ENCODE results near the gene EXOC3. TPM values are rescaled to one million over a fixed set of nuclear protein-coding genes. Genes with fewer than 3 reads are reported as not detected.

Gene EXOC3
- total RNA-seq, 1 experiment from 2014 or later, result 31.3 TPM

DNA sequence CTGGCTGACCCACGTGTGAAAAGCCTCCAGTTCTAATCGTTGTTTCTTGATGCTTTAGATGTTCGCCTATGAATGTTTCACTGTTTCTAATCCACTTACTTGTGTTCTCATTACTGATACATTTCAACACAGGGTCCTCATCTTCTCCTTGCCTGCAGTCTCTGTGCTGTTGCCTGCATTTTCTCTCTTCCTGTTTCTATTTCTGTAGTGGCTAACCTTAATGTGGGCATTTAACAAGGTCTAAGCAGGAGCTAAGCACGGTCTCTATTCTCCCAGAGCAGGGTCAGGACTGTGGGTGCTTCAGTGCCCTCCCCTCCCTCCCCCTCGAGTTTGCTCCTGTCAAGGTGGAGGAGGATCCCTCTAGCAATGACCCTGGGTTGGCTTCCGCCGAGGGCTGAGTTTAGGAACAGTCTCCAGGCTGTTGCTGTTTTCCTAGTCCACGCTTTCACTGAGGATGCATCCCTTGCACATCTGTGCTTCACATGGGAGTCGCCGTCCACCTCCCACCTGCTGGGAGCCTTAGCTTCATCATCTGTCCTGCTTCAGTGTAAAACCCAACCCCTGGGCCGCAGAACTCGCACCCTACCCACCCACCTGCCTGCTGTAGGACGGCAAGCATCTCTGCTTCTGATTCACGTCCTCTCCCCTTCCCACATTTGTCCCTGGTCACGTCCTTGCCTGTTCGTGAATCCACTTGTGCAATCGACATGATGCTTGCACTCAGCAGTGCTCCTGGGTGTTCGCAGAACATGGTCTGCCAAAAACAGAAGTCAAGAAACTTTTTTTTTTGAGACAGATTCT, 2.4 kb upstream of the EXOC3 start:
- H3K27ac ChIP-seq (ENCODE audit: low read length), result no peak overlapping the region
- no peak for DNase-seq
- H3K4me2 ChIP-seq (ENCODE audit: low read length), result no peak overlapping the region
- no peaks in the 10 kb centered on the region for H3K36me3 ChIP-seq (ENCODE audit: low read depth, low read length)
- H4K20me1 ChIP-seq (ENCODE audit: low read length), result no peaks in the 10 kb centered on the region
- H3K4me3 ChIP-seq (ENCODE audit: low read length), result no peak overlapping the region
- ChIA-PET CTCF (no interaction called here), POLR2A (ENCODE audit: unreplicated experiment) (no interaction called here)
- H3K9me2 ChIP-seq (replicated peaks; ENCODE audit: low read length), result no peaks in the 10 kb centered on the region
- H3F3A ChIP-seq (ENCODE audit: low read length, unreplicated experiment), result no peaks in the 10 kb centered on the region
- peaks cover 12% of the 10 kb centered on the region for H3K4me1 ChIP-seq (ENCODE audit: insufficient read depth, low read length)
- ATAC-seq, result no peak
- no peaks in the 10 kb centered on the region for H3K27me3 ChIP-seq (ENCODE audit: low read length)
- intact Hi-C loops (cut with micrococcal nuclease), result loop anchor here (10.0 kb wide), 1 partner anchor 174 kb away; the partner anchor contains the start of gene CEP72
- no peak for TF ChIP-seq CTCF (conservative IDR thresholded peaks at IDR 0.05; ENCODE audit: low read depth, low read length)
- TF ChIP-seq EZH2phosphoT487 (IDR thresholded peaks at IDR 0.05; ENCODE audit: borderline replicate concordance, low read length), result no peak
- no peak for TF ChIP-seq EZH2 (IDR thresholded peaks at IDR 0.05; ENCODE audit: low read length, unreplicated experiment)
- H2AFZ ChIP-seq (ENCODE audit: low read length), result no peak overlapping the region
- H3K79me2 ChIP-seq (ENCODE audit: low read length), result peaks cover 37% of the 10 kb centered on the region
- no peaks in the 10 kb centered on the region for H3K9me3 ChIP-seq (ENCODE audit: low read length)
- no TSS peak for BruUV-seq (replicated peaks)
- H3K9ac ChIP-seq (ENCODE audit: low read length), result no peak overlapping the region

DNA sequence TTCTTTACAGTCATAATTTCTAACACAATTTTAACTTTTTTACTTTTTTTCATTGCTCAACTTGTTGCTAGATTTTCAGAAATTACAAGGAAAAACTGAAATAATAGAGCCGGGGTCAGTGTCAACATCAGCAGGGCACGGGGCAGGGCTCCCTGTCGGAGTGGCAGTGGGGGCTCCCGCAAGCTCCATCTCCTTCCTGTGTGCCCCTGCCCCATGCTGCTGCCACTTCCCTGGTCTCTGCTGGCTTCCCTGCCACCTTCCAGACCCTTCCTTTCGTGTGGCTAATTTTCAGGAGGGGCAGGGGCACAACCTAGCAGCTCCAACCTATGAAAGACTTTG, 1.0 kb upstream of the EXOC3 start:
- ATAC-seq (no peak), DNase-seq (no peak)
- no peak for TF ChIP-seq EZH2 (IDR thresholded peaks at IDR 0.05; ENCODE audit: low read length, unreplicated experiment)
- TF ChIP-seq CTCF (conservative IDR thresholded peaks at IDR 0.05; ENCODE audit: low read depth, low read length), result no peak
- no peak for TF ChIP-seq EZH2phosphoT487 (IDR thresholded peaks at IDR 0.05; ENCODE audit: borderline replicate concordance, low read length)
- no TSS peak for BruUV-seq (replicated peaks)
- no peaks in the 10 kb centered on the region for H4K20me1 ChIP-seq (ENCODE audit: low read length)
- H3K79me2 ChIP-seq (ENCODE audit: low read length), result peaks cover 45% of the 10 kb centered on the region
- ChIA-PET CTCF (no interaction called here), POLR2A (ENCODE audit: unreplicated experiment) (no interaction called here)
- peaks cover 18% of the 10 kb centered on the region for H3K4me1 ChIP-seq (ENCODE audit: insufficient read depth, low read length)
- H3K4me3 ChIP-seq (ENCODE audit: low read length), result peak overlapping the region; percentile 94
- H3K27me3 ChIP-seq (ENCODE audit: low read length), result no peaks in the 10 kb centered on the region
- no peak overlapping the region for H3K27ac ChIP-seq (ENCODE audit: low read length)
- H3K36me3 ChIP-seq (ENCODE audit: low read depth, low read length), result peaks cover 8% of the 10 kb centered on the region; the same call in 1 of the 2 replicates
- no peaks in the 10 kb centered on the region for H3K9me3 ChIP-seq (ENCODE audit: low read length)
- H2AFZ ChIP-seq (ENCODE audit: low read length), result no peak overlapping the region
- H3K9ac ChIP-seq (ENCODE audit: low read length), result peak overlapping the region; percentile 96
- no peaks in the 10 kb centered on the region for H3K9me2 ChIP-seq (replicated peaks; ENCODE audit: low read length)
- intact Hi-C loops (cut with micrococcal nuclease), result loop anchor here (10.0 kb wide), 1 partner anchor 173 kb away; the partner anchor contains the start of gene CEP72
- peak overlapping the region; percentile 97 for H3K4me2 ChIP-seq (ENCODE audit: low read length)
- no peaks in the 10 kb centered on the region for H3F3A ChIP-seq (ENCODE audit: low read length, unreplicated experiment)
